GM23338 (cell line): Measurements from ENCODE around the gene SEPHS1. TPM values are rescaled to one million over a fixed set of nuclear protein-coding genes. Genes with fewer than 3 reads are reported as not detected.
"Not testable (repeated sequence)": the region's sequence is repeated elsewhere in the genome, so short reads cannot be mapped to it uniquely, and the experiment has no call there.

Source experiments
- ATAC-seq: fragments of 200-7000 bp; cut with Tn5 transposase; 3 replicates; pipeline ENCODE4 v1.9.1; 2020
- DNase-seq: peaks from one replicate; pipeline ENCODE4 v3.0.0-alpha.2; 2015; ENCODE audit warnings: low spot score
- H2AFZ ChIP-seq: fragments of 200-600 bp; sonication (generic); 2 replicates; pipeline ENCODE4 v1.8.0; 2016; ENCODE audit warnings: antibody characterized with exemption, mild to moderate bottlenecking, moderate library complexity
- H3F3A ChIP-seq: fragments of 200-600 bp; sonication (generic); replicated peaks from 2 replicates; pipeline ENCODE4 v1.8.0; 2017; ENCODE audit warnings: antibody characterized with exemption, mixed run types, low read depth
- H3K27ac ChIP-seq: fragments of 200-600 bp; sonication (generic); 2 replicates; pipeline ENCODE4 v1.6.1; 2016; ENCODE audit warnings: low read depth
- H3K27me3 ChIP-seq: fragments of 200-600 bp; sonication (generic); 2 replicates; pipeline ENCODE4 v1.8.0; 2016; ENCODE audit warnings: mild to moderate bottlenecking, mixed run types, moderate library complexity; ENCODE audit not compliant: insufficient read depth
- H3K36me3 ChIP-seq: fragments of 200-600 bp; sonication (generic); 2 replicates; pipeline ENCODE4 v1.8.0; 2016; ENCODE audit warnings: mild to moderate bottlenecking; ENCODE audit not compliant: insufficient read depth
- H3K4me1 ChIP-seq: fragments of 200-600 bp; sonication (generic); 2 replicates; pipeline ENCODE4 v1.8.0; 2016; ENCODE audit warnings: mild to moderate bottlenecking, moderate library complexity; ENCODE audit not compliant: insufficient read depth
- H3K4me2 ChIP-seq: fragments of 200-600 bp; sonication (generic); 2 replicates; pipeline ENCODE4 v1.7.1; 2017; ENCODE audit warnings: mixed run types
- H3K4me3 ChIP-seq: fragments of 200-600 bp; sonication (generic); 2 replicates; pipeline ENCODE4 v1.6.1; 2016; ENCODE audit warnings: mixed run types
- H3K79me2 ChIP-seq: fragments of 200-600 bp; sonication (generic); replicated peaks from 2 replicates; pipeline ENCODE4 v1.8.0; 2017; ENCODE audit warnings: mild to moderate bottlenecking; ENCODE audit not compliant: insufficient read depth
- H3K9me2 ChIP-seq: fragments of 200-600 bp; sonication (generic); 2 replicates; pipeline ENCODE4 v1.8.0; 2017; ENCODE audit not compliant: insufficient read depth
- H4K20me1 ChIP-seq: fragments of 200-600 bp; sonication (generic); replicated peaks from 2 replicates; pipeline ENCODE4 v1.8.0; 2017; ENCODE audit warnings: mild to moderate bottlenecking; ENCODE audit not compliant: insufficient read depth
- H3K27ac Mint-ChIP-seq: 2 replicates; pipeline ENCODE4 v1.8.0; 2020; ENCODE audit warnings: inconsistent platforms, mild to moderate bottlenecking, moderate library complexity, mixed read lengths
- H3K27me3 Mint-ChIP-seq: 3 replicates; pipeline ENCODE4 v1.8.0; 2022; ENCODE audit warnings: low read depth, mild to moderate bottlenecking, moderate library complexity, mixed read lengths, inconsistent platforms; ENCODE audit not compliant: insufficient read depth, poor library complexity
- H3K36me3 Mint-ChIP-seq: 3 replicates; pipeline ENCODE4 v1.8.0; 2021; ENCODE audit warnings: low read depth, mild to moderate bottlenecking, inconsistent platforms, moderate library complexity, mixed read lengths
- H3K4me1 Mint-ChIP-seq: 3 replicates; pipeline ENCODE4 v1.8.0; 2020; ENCODE audit warnings: mild to moderate bottlenecking, inconsistent platforms, mixed read lengths
- H3K4me3 Mint-ChIP-seq: 3 replicates; pipeline ENCODE4 v1.8.0; 2021; ENCODE audit warnings: moderate library complexity, mild to moderate bottlenecking, inconsistent platforms, mixed read lengths
- H3K9me3 Mint-ChIP-seq: 3 replicates; pipeline ENCODE4 v1.8.0; 2020; ENCODE audit warnings: moderate library complexity, mild to moderate bottlenecking, inconsistent platforms, mixed read lengths
- REST ChIP-seq: IDR thresholded peaks from one replicate; pipeline ENCODE4 v1.6.1; 2018; ENCODE audit warnings: antibody characterized with exemption; ENCODE audit not compliant: unreplicated experiment
- STAT1 ChIP-seq: IDR thresholded peaks from one replicate; pipeline ENCODE4 v1.6.1; 2016; ENCODE audit warnings: antibody characterized with exemption; ENCODE audit not compliant: unreplicated experiment
- ZNF114 ChIP-seq: fragments of 250-450 bp; sonication (Bioruptor Pico); IDR thresholded peaks from 2 replicates; pipeline ENCODE4 v1.5.0; 2020; ENCODE audit warnings: mild to moderate bottlenecking, moderate library complexity
- ZNF462 ChIP-seq: fragments of 250-450 bp; sonication (Bioruptor Pico); IDR thresholded peaks from 2 replicates; pipeline ENCODE4 v1.5.0; 2020; ENCODE audit warnings: mild to moderate bottlenecking, moderate library complexity
- polyA plus RNA-seq: library from polyadenylated mRNA; unstranded; fragments of >200 nt; fragmentation: Nextera tagmentation; extraction: Ambion mirVana; gene quantifications from 2 replicates; pipeline ENCODE4 v1.2.1, GENCODE V29; 2016
- total RNA-seq: library from RNA; depleted of rRNA; stranded (reverse); fragments of >200 nt; shearing (Covaris generic); gene quantifications from 2 replicates; pipeline ENCODE4 v1.2.3, GENCODE V29; 2014

SEPHS1 gene
- total and polyA plus RNA-seq, 2 experiments from 2014 or later = 260 to 609 TPM

- TF ChIP-seq ZNF462 (no peak), STAT1 (no peak), ZNF114 (CRISPR knock-in tag) (no peak), REST (no peak)
Measured at GRCh38 chr10:13284050-13284449, 64.0 kb downstream of the SEPHS1 start (continued).

GRCh38 chr10:13282348-13282747, 65.7 kb downstream of the SEPHS1 start:
- H3K79me2 ChIP-seq, H3F3A ChIP-seq, H2AFZ ChIP-seq, H3K4me1 ChIP-seq, ATAC-seq, H3K9me2 ChIP-seq, H3K36me3 Mint-ChIP-seq, H3K27me3 Mint-ChIP-seq, H3K9me3 Mint-ChIP-seq, DNase-seq, H3K4me1 Mint-ChIP-seq, H4K20me1 ChIP-seq, H3K4me3 Mint-ChIP-seq, H3K27ac Mint-ChIP-seq, H3K4me2 ChIP-seq, H3K36me3 ChIP-seq, H3K27ac ChIP-seq, H3K27me3 ChIP-seq, H3K4me3 ChIP-seq: not testable (repeated sequence)
